Measurements from ENCODE around the gene BMPR1B.

Gene BMPR1B

DNA sequence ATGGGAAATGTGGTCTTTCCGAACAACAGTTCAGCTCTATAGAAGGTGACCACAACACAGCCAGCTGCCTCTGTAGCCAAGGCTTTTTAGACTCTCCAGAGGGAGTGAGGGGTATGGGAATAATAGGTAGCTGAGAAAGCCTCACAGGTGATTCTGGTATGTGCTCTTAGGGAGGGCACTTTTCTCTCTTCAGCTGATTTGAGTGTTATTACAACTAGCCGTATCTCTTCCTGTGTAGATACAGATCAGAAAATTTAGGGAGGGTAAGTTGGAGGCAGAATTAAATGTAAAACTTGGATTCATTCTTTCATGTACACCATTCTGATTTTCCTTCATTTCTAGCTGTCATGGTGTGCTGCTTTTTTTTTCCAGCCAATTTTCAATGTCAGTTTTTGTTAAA is 154.9 kb downstream of the BMPR1B start:
- no peak for DNase-seq (ENCODE audit: low read depth in 2 of 2)

DNA sequence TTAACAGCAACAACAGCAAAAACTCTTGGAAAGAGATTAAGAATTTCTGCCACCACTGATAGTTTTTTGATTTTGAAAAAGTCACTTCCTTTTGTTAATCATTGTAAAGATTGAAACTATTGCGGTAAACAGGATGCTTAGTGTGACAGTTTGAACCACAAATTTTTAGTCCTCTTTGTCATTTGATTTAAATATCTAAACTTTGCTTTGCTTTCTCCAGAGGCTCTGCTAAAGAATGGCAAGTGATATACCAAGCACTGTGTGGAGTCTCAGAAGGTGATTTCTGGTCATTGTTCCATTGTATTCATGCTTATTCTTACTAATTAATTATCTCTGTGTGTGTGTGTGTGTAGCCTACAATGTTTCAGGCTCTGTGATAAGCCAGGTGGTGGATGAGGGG is 155.6 kb downstream of the BMPR1B start:
- DNase-seq (ENCODE audit: low read depth in 2 of 2), result no peak

DNA sequence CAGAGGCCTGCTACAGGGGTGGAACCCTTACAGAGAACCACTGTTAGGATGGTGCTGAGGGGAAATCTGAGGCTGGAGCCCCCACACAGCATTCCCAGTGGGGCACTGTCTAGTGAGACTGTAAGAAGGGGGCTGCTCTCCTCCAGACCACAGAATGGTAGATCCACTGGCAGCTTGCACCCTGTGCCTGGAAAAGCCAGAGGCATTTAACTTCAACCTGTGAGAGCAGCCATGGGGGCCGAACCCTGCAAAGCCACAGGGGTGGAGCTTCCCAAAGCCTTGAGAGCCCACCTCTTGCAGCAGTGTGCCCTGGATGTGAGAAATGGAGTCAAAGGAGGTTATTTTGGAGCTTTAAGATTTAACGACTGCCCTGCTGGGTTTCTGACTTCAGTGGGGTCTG is 159.4 kb downstream of the BMPR1B start:
- DNase-seq (ENCODE audit: low read depth in 2 of 2), result no peak

DNA sequence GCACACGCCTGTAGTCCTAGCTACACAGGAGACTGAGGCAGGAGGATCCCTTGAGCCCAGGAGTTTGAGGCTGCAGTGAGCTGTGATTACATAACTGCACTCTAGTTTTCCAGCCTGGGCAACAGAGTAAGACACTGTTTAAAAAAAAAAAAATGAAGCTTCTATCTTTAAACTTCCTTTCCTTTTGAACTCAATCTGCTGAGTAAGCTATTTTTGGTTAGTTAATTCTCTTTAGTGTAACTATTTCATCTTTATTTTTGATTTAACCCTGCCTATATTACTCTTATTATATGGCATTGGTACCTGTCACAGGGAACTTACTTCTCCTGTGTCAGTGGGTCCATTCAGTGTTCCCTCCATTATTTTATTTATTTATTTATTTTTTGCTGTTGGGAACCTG is 160.8 kb downstream of the BMPR1B start:
- DNase-seq (ENCODE audit: low read depth in 2 of 2), result no peak

DNA sequence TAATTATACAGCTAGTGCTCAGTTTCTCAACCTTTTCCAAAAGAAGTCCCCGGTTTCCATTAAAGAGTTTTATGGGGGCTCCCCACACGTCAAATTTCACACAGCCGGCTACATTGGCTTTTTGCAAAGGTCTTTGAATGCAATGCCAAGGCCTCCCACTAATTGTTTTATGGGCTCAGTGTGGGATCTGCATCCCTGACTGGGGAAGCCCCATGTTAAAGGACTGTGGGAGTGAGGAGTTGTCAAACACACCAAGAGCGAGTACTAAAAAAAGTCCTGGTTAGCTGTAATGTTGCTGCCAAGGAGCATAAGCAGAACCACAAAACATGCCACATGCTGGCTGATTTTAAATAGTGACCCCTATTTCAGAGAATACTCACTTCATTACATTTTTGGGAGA is 162.6 kb downstream of the BMPR1B start:
- no peak for DNase-seq (ENCODE audit: low read depth in 2 of 2)

DNA sequence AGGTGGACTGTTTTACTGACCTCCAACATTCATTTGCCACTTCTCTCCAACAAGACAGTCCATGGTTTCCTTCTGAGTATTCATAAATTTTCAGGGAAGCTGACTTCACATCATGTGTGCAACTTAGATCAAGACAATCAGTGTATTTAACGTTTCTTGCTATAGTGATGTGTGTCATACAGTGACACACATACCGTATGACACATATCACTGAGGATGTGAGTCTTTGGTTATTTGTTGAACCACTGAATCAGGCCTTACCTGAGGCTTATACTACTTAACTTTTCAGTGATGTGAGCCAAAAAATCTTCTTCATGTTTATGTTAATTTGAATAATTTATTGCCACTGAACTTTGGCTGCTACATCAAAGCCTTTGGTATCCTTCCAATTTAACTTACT is 166.8 kb downstream of the BMPR1B start:
- no peak for DNase-seq (ENCODE audit: low read depth in 2 of 2)

DNA sequence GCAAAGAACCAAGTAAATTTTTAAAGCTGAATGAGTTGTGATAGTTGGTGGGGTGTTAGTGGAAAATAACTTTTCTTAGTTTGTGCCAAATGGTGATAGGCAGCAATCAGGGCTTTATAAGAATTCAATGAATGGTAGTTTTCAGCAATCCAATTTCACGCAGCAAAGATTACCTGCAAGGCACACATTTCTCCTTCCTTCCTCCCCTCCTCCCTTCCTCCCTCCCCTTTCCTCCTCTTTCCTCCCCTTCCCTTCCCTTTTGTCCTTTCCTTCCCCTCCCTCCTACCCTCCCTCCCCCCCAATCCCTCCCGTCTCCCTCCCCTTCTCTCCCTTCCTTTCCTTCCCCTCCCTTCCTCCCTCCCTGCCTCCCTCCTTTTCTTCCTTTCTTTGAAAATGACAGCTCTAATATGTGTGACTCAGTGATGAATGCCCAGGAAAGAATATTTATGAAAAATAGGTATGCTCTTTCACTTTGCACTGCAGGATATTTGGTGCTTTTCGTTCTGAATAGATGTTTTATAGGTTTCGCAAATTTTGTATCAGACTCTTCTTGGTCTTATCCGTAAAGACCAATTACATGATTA is 168.1 kb downstream of the BMPR1B start:
- DNase-seq (ENCODE audit: low read depth in 2 of 2), result no peak

DNA sequence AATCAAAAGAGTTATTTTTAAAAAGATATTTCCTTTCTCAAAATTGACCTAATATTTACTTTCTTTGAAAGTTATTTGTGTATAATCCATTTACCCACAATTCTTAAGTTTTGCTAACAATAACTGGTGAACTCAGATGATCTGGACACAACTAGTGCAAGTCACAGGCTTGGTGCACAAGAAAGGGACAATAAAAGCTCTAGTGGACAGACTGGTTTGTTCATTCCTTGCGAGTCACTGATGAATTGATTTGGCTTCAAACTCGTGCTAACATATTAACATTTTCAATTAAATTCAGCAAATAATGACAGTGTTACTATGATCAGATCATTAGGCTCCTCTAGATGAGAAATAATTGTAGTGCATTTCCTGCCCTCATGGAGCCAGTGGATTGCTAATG is 169.2 kb downstream of the BMPR1B start:
- DNase-seq (ENCODE audit: low read depth in 2 of 2), result no peak

DNA sequence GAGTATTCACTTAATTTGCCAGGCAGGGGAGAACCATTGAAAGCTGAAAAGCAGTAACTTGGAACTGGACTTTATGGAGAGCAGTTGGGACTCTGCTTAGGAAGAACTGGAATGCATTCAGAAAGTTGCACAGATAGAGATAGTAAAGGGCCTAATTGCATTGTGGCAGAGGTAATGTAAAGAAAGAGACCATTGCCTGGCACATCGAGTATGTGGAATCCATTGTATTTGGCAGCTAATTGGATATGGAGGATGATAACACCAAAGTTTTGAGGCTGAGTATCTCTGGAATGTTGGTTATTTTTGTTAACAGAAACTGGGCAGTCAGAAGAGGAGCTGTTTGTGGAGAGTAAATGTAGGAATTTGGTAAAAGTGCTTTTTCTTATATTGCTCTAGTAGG is 169.9 kb downstream of the BMPR1B start:
- no peak for DNase-seq (ENCODE audit: low read depth in 2 of 2)

DNA sequence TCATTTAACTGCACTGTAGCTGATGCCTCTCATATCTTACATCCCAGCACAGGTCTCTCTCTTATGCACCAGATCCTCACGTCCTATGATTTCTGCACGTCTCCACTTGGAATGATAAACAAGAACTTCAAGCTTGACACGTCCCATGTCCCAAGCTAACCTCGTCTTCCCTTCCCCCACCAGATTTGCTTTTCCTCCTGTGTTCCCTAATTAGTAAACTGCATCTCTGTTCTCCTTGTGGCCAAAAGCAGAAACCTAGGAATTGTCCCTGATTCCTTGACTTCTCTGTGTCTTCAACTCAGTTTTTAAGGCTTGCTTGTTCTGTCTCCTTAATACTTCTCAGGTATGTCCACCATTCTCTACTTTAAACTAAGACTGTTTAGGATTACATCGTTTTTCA is 171.9 kb downstream of the BMPR1B start:
- no peak for DNase-seq (ENCODE audit: low read depth in 2 of 2)

DNA sequence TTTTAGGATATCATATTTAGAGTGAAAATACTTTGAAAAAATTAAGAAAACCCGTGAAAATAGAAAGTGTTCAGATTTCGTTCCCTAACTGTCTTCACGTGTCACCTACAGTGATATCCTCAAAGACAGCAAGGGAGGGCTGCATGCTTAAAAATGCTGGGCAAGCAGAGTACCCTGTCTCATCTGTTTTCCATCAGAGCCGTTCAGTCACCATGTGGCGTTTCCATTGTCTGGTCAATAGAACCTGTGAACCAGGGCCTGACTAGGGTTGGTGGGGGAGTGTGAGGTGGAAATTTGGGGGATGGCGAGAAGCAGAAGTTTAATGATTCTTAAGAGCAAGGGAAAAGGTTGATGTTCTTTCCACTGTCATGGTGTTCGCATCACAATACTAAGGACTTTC is 173.9 kb downstream of the BMPR1B start:
- no peak for DNase-seq (ENCODE audit: low read depth in 2 of 2)

DNA sequence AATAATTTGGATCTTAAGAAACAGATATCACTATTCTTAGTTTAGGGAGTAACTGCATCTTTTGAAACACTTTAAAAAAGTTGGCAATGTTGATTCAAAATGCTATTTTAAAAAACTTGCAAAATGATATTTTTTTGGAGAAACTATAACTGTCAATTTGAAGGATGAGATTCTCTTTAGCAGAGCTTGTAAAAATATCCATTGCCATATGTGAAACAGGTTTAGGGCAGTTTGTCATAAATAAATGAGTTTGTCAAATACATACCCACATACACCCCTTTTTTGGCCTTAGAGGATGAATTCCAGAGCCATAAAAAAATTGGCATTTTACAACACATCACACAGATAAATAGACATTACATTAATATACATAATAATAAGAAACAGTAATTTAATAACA is 174.6 kb downstream of the BMPR1B start:
- no peak for DNase-seq (ENCODE audit: low read depth in 2 of 2)

DNA sequence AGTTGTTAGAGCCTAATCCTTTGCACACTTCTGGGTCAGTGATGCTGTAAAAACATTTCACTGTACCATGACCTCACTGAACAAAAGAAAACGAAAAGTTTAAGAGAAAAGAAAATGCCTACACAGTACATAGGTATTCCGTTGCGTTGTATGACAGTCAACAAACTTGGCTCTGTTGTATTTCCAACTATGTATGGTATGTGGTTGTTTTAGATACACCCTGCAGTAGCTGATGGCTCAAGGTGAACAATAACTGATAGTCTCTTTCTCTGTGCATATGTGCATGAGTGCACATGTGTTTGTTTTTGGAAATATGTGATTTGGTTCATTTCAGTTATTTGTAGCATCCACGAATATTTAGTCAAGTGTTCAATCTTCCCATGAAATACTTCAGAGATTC is 176.0 kb downstream of the BMPR1B start:
- no peak for DNase-seq (ENCODE audit: low read depth in 2 of 2)

DNA sequence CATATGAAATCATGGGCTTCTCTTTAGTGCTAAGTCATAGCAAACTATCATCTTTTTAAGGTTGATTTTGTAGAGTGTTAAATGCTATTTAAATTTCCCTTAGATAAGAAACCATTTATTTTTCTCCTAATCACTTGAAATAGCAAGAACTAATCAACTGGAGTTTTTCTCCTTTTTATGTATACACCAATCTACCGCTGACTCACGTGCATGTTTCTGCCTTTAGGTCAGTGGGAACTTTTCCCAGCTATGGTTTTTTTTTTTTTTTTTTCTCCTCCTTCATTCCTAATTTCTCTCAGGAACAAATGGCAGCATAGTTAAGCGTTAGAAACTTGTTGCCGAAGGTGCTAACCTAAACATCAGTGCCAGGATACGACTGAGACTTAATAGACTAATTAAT is 176.4 kb downstream of the BMPR1B start:
- DNase-seq (ENCODE audit: low read depth in 2 of 2), result no peak

DNA sequence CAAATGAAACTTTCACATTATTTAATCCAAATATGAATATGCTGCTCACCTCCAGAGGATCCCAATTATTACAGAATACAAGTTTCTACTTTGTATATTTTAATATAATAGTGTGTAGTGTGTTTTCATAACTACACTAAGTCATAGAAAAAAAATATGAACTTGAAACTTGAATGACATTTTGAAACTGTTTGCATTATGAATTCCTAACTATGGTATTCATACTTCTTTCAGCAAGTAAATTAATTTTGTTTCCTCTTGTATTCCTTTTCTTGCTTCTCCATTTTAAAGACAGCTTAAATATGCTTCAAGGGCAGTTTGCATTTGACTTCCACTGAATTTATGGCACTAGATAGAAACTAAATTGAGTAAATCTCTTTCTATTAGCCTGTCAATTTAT is 177.1 kb downstream of the BMPR1B start:
- no peak for DNase-seq (ENCODE audit: low read depth in 2 of 2)

DNA sequence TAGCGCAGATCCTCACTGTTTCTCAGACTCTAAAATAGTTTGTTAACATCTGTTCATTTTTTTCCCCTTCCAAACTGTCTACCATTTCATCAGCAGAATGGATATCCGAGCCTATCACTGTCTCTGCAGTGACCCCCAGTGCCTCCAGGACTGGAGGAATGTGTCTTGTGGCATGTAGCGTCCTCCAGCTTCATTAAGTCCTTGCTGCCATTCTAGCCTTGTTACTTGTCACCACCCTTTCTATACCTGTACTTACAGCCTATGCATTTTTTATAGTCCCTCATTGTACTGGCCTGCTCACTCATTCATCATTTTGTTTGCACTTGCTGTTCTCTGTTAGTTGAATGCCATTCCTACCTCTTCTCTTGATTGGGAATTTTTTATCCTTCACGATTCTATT is 179.1 kb downstream of the BMPR1B start:
- DNase-seq (ENCODE audit: low read depth in 2 of 2), result no peak

DNA sequence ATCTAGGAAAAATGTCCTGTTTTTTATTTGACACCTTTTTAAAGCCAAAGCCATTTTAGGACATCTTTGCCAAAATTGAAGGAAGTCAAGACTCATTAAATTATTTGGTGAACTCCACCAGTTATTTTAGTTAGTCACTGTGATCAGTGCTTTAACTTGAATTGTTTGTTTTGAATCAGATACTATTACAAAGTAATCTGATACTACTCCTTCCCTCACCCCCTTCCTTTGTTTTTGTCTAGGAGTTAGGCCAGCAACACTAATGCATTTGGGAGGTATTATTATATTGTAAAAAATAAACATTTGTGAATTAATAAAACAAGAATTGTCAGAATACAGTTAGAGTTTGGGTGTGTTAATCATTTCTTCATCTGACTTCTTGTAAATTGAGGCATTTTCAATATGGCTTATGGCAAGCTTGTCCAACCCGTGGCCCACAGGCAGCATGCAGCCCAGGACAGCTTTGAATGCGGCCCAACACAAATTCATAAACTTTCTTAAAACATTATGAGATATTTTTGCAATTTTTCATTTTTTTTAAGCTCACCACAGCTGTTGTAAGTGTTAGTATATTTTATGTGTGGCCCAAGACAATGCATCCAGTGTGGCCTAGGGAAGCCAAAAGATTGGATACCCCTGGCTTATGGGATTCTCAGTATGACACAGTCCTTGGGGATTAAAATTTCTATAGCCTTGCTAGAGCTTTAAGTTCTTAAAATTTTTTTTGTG is 182.2 kb downstream of the BMPR1B start:
- no peak for DNase-seq (ENCODE audit: low read depth in 2 of 2)

DNA sequence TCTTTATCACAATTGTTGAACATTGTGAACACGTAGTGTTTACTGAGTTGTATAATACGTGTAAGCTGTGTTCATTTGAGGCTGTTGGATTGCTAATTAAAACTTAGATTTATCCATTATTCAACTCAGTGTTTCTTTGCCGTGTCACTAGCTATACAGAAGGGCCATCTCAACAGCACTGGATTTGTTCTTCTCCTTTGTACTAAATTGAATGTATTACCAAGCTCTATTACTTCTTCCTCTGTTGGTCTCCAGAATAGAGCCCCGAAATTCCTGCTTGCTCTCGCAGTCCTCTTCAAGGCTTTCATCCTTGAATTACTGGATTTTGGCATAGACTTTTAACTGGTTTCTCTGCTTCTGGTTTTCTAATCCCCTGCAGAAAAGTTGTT is 182.8 kb downstream of the BMPR1B start:
- no peak for DNase-seq (ENCODE audit: low read depth in 2 of 2)

DNA sequence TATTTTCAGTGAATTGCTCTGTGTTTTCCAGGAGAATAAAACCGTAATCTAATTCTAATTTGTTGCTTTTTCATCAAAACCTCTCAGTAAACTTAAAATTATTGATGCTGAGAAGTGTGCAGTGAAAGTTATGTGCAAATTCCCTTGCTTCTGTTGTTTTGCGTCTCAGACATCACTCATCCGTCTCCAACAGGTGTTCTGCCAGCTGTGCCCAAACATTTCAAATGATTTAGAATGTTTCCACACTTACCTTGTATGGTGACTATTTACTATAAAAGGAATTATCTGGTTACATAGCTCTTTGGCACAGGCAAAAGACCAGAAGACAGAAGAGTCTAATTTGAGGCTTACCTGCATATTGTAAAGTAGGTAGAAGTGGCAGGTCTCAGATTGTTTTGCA is 184.0 kb downstream of the BMPR1B start:
- no peak for DNase-seq (ENCODE audit: low read depth in 2 of 2)

DNA sequence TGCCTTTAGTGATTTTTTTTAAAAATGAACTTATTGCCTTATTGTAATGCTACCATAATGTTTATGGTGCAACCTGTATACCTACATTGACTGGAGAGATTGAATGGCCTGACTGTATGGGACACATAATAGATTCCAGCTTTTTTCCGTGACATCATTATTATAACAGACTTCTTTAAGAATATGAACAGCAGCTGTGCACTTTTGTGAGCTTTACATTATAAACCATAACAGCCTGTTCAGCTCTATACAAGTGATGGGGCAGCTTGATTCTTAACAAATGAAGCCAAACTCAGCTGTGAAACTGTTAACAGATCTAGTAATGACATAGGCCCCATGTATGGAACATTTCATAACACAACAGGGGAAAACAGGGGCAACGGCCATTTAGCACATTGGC is 187.0 kb downstream of the BMPR1B start:
- no peak for DNase-seq (ENCODE audit: low read depth in 2 of 2)

DNA sequence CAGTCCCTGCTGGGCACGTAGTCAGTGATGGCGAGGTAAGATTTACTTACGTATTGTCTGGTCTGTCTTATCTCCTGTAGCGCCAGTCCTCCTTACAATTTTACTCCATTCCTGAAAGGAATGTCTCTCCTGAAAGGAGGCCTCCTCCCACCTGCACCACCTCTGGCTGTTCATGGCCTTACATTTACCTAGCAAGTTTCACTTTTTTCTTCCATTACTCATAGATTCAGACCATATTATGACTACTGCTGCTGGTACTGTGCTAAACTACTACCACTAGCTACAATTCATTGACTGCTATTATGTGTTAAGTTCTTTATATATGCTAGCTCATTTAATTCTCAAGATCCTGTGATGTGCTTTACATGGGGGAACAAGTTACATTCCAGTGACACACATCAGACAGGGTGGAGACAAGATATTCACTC is 189.9 kb downstream of the BMPR1B start:
- no peak for DNase-seq (ENCODE audit: low read depth in 2 of 2)

DNA sequence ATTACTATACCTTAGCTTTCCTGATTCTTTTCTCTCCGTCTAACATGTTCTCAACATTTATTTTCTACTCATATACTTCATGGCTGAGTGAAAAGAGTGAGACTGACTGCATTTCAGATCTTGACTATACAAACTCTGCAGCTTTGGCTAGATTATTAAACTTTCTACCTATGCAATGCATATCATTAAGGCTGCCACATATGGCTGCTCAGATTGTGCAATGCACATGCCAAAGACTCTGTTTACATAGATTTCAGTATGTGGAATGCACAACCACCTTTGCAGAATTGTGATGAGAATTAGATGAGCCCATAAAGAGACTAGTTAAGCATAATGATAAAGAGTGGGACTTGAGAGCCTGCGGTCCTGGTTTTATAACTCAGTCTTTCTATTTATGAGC is 196.5 kb downstream of the BMPR1B start:
- no peak for DNase-seq (ENCODE audit: low read depth in 2 of 2)

DNA sequence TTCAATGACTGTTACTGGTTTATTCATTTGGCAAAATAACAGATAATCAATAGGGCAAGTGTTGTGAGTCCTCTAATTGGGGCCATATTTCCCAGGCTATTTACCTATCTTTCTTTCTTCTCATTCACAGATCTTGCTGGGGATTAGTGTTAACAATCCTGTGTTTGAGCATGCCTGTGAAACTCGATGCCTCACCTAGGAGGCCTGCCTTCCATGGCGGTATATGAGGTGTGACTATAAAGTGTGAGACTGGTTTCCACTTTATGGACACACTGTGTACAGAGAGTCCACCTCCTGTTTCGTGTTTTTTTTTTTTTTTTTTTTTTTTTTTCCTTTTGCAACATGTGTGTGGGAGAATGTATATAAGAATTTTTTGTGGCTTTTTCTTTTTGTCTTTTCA is 199.3 kb downstream of the BMPR1B start:
- DNase-seq (ENCODE audit: low read depth in 2 of 2), result no peak

DNA sequence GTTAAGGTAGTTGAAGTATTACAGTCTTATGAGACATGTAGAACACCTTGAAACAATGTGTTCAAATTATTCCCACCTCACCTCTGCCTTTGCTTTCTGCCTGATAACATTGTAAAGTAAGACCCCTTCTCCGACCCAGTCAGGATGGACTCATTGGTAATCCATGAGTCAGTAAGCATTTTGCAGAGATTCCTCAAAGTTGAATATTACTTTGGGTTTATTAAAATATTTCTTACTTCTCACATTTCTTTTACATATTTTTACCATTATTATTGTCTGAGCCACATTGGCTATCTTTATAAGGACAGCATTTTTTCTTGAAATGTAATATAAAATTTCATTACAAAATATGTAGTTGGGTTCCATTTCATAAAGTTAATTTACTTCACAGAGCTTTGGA is 201.6 kb downstream of the BMPR1B start:
- DNase-seq (ENCODE audit: low read depth in 2 of 2), result no peak

All from stimulated activated CD8-positive, alpha-beta memory T cell treated with anti-CD3 and anti-CD28 coated beads, Interleukin-15, amount 100 ng/mL, for 4 hours (primary cell).